Activated CD8-positive, alpha-beta memory T cell treated with anti-CD3 and anti-CD28 coated beads, Interleukin-2, amount 50 U/mL, for 48 hours (primary cell): ENCODE data around the gene AQR.
"Not testable (repeated sequence)": the region's sequence is repeated elsewhere in the genome, so short reads cannot be mapped to it uniquely, and the experiment has no call there.

Source experiments
- DNase-seq: peaks from one replicate; pipeline ENCODE4 v3.0.0-alpha.2; 2020

AQR gene

DNA sequence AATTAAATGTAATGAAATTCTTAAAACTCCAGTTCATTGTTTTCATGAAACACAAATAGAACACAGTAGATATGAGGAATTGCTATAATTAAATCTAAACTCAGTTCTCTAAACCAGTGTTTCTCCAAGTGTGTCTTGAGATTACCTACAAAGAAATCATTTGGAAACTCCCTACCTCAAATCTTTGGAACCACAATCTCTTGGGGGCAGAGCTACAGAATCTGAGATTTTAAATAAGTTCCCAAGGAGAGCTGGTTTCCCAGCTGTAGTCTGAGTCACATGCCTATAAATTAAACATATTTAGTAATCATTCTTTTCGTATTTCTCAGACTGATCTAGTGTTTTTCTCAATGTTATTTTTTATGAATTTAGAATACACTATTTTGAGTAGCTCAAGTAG, 157.2 kb downstream of the AQR start:
- no peak for DNase-seq

DNA sequence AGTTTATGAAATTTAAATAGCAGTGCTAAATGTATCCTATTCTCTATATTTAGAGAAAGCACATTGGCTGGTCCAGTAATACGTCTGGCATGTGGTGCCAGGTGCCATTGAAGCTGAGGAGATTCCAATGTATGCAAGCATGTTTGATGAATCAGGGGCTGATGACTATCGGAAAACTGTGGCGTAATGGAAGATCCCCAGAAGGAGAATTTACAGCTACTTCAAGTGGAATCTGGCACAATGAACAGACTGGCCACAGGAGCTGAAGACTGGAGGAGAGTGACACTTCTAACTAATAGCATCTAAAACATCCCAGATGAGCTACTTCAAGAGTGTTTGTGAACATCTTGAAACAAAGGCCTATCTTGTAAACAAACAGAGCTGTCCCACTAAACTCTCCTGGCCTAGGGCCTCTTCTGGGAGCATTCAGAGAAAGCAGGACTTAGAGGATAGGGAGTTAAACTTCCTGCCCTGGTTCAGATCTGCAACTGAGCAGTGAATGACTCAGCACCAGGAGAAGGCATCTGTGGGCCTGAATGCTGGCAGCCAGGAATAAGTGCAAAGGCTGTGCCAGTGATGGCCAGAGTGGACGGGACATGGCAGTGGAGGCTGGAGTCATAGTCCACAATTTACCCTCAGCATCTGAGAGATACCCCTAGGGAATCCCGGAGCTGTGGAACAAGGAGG, 159.0 kb downstream of the AQR start:
- no peak for DNase-seq

DNA sequence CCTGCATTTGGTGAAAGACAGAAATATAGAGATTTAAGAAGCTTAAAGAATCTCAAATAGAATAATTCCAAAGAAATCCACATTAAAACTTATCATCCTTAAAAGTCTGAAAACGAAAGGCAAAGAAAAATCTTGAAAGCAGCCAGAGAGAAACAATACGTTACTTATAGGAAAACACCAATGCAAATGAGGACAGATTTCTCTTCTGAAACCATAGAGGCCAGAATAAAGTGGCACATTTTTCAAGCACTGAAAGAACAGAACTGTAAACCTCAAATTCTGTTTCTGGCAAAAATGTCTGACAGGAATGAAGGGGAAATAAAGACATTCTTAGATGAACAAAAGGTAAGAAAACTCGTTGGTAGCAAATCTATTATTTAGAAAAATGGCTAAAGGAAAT, 160.4 kb downstream of the AQR start:
- no peak for DNase-seq

DNA sequence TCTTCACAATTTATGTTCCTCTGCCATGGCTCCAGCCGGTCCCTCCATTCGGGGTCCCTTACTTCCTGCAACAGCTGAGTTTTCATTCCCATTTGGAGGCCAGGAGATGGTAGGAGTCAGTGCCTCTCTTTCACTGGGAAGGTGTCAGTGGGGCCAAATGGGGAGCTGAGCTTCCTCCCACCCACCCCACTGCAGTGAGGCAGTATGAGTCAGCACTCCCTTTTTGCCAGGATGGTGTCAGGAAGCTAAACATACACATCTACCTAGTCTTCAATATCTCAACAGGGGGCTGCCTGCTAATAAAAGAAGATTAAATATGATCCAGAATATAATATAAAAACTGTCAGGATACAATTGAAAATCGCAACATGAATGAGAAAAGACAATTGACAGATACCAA, 161.5 kb downstream of the AQR start:
- no peak for DNase-seq

DNA sequence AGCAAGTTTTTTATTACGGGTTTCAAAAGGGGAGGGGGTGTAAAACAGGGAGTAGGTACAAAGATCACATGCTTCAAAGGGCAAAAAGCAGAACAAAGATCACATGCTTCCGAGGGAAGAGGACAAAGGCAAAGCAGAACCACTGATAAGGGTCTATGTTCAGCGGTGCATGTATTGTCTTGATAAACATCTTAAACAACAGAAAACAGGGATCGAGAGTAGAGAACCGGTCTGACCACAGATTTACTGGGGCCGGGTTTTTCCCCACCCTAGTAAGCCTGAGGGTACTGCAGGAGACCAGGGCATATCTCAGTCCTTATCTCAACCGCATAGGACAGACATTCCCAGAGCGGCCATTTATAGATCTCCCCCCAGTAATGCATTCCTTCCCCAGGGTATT, 162.3 kb downstream of the AQR start:
- not testable (repeated sequence) for DNase-seq

DNA sequence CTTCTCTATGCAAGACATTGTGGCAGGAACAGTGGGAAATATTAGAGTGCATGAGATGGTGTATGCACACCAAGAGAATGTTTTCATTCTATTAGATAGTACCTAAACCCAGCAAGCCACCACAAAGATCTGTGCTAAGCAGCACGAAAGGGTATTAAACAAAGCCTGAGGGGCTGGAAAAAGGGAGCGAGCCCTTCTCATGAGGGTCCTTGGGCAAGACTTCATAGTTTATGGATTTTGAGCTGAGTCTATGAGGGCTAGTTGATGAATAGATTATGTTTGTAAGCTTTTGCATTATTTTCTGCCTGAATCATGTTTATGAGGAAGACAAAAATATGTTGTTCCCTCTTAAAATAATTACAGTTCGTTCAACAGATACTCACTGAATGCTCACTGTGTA, 164.8 kb downstream of the AQR start:
- no peak for DNase-seq

DNA sequence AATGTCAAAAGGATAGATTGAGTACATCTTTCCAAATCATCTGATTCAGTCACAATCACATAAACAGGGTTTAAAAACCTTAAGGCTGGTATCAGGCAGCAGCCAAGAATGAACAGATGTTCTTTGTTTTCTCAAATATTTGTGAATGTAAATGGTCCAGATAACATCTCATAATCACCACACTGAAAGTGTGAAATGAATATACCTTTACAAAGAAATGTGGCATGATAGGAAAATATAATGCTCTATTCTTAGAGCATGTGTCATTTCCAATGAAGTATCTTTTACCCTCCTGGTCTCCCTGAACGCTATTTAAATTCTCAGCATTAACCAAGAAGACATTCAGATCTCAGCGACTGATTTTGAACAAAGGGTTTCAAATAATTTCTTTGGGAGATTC, 165.4 kb downstream of the AQR start:
- DNase-seq: no peak

DNA sequence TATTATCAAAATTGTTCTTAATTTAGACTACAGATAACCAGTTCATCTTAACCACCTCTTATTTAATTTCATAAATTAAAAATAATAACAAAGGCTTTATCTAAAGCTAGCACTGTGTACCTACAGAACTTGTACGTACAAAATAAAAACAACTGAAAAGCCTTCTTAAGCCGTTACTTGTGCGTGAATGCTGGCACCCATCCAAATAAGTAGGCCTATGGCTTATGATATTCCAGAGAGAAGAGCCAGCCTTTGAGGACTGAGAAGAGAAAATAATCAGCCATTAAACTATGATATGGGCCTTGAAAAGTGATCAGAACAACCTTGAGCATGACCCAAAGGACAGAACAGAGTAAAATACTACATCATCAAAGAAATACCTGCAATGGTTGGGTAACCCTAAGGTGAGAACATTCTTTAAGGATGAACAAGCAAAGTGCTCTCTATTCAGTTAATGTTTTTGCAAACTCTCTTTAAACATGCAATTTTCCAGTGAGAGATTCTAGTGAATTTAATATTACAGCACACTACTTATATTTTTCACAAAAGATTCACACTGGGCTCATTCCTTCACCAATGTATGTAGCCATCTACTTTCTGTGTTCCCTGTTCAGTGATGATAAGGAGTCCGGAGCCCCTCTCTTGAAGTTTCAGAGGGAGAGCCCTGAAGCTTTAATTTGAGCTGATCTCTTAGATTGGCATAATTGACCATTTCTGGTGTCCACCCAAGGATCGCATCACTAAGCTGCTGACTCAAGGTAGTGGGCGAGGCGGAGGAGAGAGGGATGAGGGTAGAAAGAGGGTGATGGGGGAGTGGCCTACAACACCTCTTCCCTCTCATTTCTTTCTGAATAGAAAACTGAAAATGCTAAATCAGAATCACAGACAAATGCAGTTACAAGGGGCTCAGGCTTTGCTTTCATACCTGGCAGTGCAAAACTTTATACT, 166.5 kb downstream of the AQR start:
- DNase-seq: no peak

DNA sequence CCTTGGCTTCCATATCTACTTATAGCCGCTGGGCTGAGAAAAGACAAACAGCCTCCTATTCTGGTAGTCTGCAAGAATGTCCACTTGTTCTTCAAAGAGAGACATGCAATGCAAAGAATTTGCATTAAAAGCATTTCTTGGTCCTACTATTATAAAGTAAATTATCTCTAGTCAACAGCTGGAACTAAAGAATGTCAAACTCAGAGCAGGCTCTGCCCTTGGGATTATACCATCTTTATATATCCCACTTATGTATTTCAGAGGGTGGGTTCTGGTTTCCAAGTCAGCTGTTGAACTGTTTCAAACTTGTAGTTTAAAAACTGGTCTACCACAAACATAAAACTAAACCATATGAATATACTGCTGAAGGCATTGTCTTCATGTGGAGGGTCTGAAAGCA, 167.2 kb downstream of the AQR start:
- DNase-seq: no peak
